Bronchial epithelial cell (primary cell): ENCODE results near the gene EYS. TPM values are rescaled to one million over a fixed set of nuclear protein-coding genes. Genes with fewer than 3 reads are reported as not detected.

ENCODE experiments used
- DNase-seq: peaks from one replicate; pipeline ENCODE4 v3.0.0-alpha.2; 2010; ENCODE audit warnings: low read depth
- FAIRE-seq: peaks from 2 replicates; lab custom pipeline; 2011; peaks lifted over from hg19 to GRCh38; lab: Jason Lieb, UNC
- H3K27me3 ChIP-seq: 2 replicates; pipeline ENCODE4 v1.5.1; 2011; ENCODE audit warnings: low read length; ENCODE audit not compliant: control insufficient read depth, insufficient read depth
- H3K36me3 ChIP-seq: 2 replicates; pipeline ENCODE4 v1.5.1; 2011; ENCODE audit warnings: low read length; ENCODE audit not compliant: control insufficient read depth, insufficient read depth
- H3K4me3 ChIP-seq: 2 replicates; pipeline ENCODE4 v1.5.1; 2011; ENCODE audit warnings: mild to moderate bottlenecking, low read depth, low read length, control low read depth
- total RNA-seq: library from RNA; depleted of rRNA; stranded (reverse); fragments of >200 nt; gene quantifications from 2 replicates; pipeline ENCODE4 v1.2.1, GENCODE V29; 2014
- TF ChIP-seq, protein P1 (sequence below): IDR thresholded peaks from 2 replicates; pipeline ENCODE4 v1.5.1; 2011; ENCODE audit warnings: mild to moderate bottlenecking, moderate library complexity, low read length, control low read depth, inconsistent platforms; ENCODE audit not compliant: insufficient read depth, severe bottlenecking

Gene EYS
- total RNA-seq, 1 donor from 2014 or later: 0.53 TPM

GRCh38 chr6:63821442-63821841, 1885.6 kb downstream of the EYS start:
- Histone ChIP-seq H3K36me3 (no peaks in the 10 kb centered on the region), H3K4me3 (no peak overlapping the region), H3K27me3 (no peaks in the 10 kb centered on the region)
- TF ChIP-seq, protein P1, sequence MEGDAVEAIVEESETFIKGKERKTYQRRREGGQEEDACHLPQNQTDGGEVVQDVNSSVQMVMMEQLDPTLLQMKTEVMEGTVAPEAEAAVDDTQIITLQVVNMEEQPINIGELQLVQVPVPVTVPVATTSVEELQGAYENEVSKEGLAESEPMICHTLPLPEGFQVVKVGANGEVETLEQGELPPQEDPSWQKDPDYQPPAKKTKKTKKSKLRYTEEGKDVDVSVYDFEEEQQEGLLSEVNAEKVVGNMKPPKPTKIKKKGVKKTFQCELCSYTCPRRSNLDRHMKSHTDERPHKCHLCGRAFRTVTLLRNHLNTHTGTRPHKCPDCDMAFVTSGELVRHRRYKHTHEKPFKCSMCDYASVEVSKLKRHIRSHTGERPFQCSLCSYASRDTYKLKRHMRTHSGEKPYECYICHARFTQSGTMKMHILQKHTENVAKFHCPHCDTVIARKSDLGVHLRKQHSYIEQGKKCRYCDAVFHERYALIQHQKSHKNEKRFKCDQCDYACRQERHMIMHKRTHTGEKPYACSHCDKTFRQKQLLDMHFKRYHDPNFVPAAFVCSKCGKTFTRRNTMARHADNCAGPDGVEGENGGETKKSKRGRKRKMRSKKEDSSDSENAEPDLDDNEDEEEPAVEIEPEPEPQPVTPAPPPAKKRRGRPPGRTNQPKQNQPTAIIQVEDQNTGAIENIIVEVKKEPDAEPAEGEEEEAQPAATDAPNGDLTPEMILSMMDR: no peak
- FAIRE-seq (no peak), DNase-seq (peak; percentile 52)

- Histone ChIP-seq H3K4me3 (no peak overlapping the region), H3K27me3 (no peaks in the 10 kb centered on the region), H3K36me3 (no peaks in the 10 kb centered on the region)
- FAIRE-seq: no peak
- TF ChIP-seq, protein P1: no peak
- DNase-seq: no peak
Observed at GRCh38 chr6:63819831-63820230, 1887.2 kb downstream of the EYS start.

DNA sequence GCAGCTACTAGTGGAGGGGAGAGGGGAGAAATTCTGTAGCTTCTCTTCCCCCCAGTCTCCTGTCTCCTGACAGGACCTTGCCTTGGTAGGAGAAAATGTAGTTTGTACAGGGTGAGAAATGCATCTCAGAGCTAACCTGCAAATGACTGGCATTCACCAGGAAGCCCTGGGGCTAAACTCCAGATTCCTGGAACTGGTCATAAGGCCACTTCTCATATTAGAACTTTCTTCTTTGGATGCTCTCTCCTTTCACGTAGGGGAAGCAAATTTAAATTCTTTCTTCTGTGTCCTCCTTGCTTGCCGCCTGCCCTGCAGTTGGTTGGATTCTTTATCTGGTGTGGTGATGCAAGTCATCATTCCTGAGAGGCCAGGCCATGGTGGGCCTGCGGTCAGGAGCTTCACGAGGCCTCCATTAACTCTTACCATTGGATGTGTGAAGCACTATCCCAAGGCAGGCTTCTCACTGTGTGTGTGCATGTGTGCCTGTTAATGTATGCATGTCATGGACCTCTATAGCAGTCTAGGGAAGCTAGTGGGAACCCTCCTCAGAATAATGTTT, 1889.5 kb downstream of the EYS start:
- Histone ChIP-seq H3K27me3 (no peaks in the 10 kb centered on the region), H3K36me3 (no peaks in the 10 kb centered on the region), H3K4me3 (no peak overlapping the region)
- DNase-seq (no peak), FAIRE-seq (no peak)
- TF ChIP-seq, protein P1: no peak

GRCh38 chr6:63816982-63817436, 1890.0 kb downstream of the EYS start:
- FAIRE-seq (no peak), DNase-seq (peak; percentile 26)
- TF ChIP-seq, protein P1: peak; percentile 39
- Histone ChIP-seq H3K36me3 (no peaks in the 10 kb centered on the region), H3K4me3 (no peak overlapping the region), H3K27me3 (no peaks in the 10 kb centered on the region)

DNA sequence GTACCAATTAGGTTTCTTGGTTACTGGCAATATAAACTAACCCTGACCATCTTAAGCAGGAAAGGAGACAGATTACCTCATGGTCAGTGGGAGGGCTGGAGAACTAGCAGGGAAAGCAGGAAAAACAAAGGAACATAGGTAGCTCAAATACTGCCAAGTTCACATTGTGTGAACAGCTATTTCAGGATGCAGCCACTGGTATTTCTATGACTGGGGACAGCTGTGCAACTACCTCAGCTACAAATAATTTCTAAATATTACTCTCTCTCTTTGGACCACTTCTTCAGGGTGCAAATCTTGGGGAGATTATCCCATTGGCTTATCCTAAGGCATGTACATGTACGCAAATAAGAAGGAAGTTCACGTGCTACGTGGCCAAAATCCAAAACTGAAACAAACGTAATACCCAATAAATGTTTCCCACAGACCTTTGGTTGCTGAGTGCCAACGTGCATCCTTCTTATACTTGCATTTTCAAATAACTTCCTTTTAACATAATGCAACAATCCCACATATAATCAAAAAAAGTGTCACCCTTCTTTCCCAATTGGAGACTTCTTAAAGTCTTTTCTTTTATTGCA, 1890.5 kb downstream of the EYS start:
- TF ChIP-seq, protein P1: no peak
- H3K27me3 ChIP-seq: no peaks in the 10 kb centered on the region
- no peak for FAIRE-seq
- no peak for DNase-seq
- H3K36me3 ChIP-seq: no peaks in the 10 kb centered on the region
- no peak overlapping the region for H3K4me3 ChIP-seq

DNA sequence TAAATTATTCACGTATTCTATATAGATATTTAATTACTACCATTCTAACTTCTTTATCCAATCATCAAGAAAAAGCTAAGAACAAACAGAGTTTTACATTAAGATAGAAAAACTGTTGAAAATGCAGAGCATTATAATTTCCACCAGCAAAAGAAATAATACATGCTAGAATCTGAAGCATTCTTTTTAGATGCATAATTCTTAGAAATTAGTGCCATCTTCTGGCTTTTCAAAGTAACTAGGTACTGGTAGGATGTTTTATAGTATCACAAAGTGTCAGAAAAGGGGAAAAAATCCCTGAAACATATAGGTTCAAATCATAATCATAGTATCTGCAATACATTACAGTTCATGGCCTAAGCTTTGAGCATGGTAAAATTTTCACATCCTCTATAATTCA, 1892.6 kb downstream of the EYS start:
- no peak for FAIRE-seq
- no peaks in the 10 kb centered on the region for H3K36me3 ChIP-seq
- no peak for DNase-seq
- no peak overlapping the region for H3K4me3 ChIP-seq
- no peaks in the 10 kb centered on the region for H3K27me3 ChIP-seq
- TF ChIP-seq, protein P1: no peak
